GM19452 (cell line): ENCODE data around the gene ZFHX3.

Source experiments
- ATAC-seq: cut with Tn5 transposase; IDR thresholded peaks from one replicate; pipeline ENCODE4 v1.9.1; 2021; ENCODE audit not compliant: unreplicated experiment

Gene ZFHX3

GRCh38 chr16:72785886-72786285 lies 262.0 kb downstream of the ZFHX3 start:
- no peak for ATAC-seq

- ATAC-seq: no peak
Measured at GRCh38 chr16:72785171-72785570, 262.8 kb downstream of the ZFHX3 start.

GRCh38 chr16:72783716-72784318 lies 264.1 kb downstream of the ZFHX3 start:
- ATAC-seq: no peak

GRCh38 chr16:72769876-72770275 lies 278.1 kb downstream of the ZFHX3 start:
- no peak for ATAC-seq

- no peak for ATAC-seq
Measured at GRCh38 chr16:72768591-72768990, 279.3 kb downstream of the ZFHX3 start.

GRCh38 chr16:72766506-72766905 lies 281.4 kb downstream of the ZFHX3 start:
- no peak for ATAC-seq

- ATAC-seq: no peak
Measured at GRCh38 chr16:72764015-72764654, 283.8 kb downstream of the ZFHX3 start.

GRCh38 chr16:72760581-72760980 lies 287.3 kb downstream of the ZFHX3 start:
- ATAC-seq: no peak

GRCh38 chr16:72753881-72754280 lies 294.0 kb downstream of the ZFHX3 start:
- no peak for ATAC-seq

GRCh38 chr16:72752004-72752695 lies 295.8 kb downstream of the ZFHX3 start:
- ATAC-seq: no peak

GRCh38 chr16:72751076-72751475 lies 296.9 kb downstream of the ZFHX3 start:
- no peak for ATAC-seq

GRCh38 chr16:72749091-72749490 lies 298.8 kb downstream of the ZFHX3 start:
- no peak for ATAC-seq

GRCh38 chr16:72744076-72744793 lies 303.7 kb downstream of the ZFHX3 start:
- ATAC-seq: no peak

GRCh38 chr16:72743011-72743761 lies 304.7 kb downstream of the ZFHX3 start:
- ATAC-seq: peak; percentile 83

- no peak for ATAC-seq
Measured at GRCh38 chr16:72740347-72740746, 307.6 kb downstream of the ZFHX3 start.

- no peak for ATAC-seq
Measured at GRCh38 chr16:72739577-72739976, 308.4 kb downstream of the ZFHX3 start.

GRCh38 chr16:72736074-72736473 lies 311.9 kb downstream of the ZFHX3 start:
- ATAC-seq: no peak
